Heart left ventricle (tissue), 16 donors: ENCODE results near the gene EVX1. TPM values are rescaled to one million over a fixed set of nuclear protein-coding genes. Genes with fewer than 3 reads are reported as not detected.

ENCODE experiments used
- ATAC-seq, 4 donors: fragments of 200-7000 bp; cut with Tn5 transposase; one replicate each; pipeline ENCODE4 v1.9.1; 2020 to 2022; ENCODE audit warnings: moderate library complexity in 4 of 4, mild to moderate bottlenecking in 3 of 4, moderate number of reproducible peaks in 1 of 4
- DNase-seq, 5 donors: peaks; one replicate each; pipeline ENCODE4 v3.0.0-alpha.2; 2020
- H3K27ac ChIP-seq, 12 donors: fragments of 200-600 bp; sonication (generic) in 4 of 12; one replicate each; pipeline versions ENCODE4 v1.5.0 to v1.8.0; 2016 to 2022; ENCODE audit warnings: mild to moderate bottlenecking in 2 of 12
- H3K27me3 ChIP-seq, 9 donors: fragments of 200-600 bp; sonication (generic) in 2 of 9; one replicate each; pipeline versions ENCODE4 v1.5.1 to v1.8.0; 2016 to 2022; ENCODE audit warnings: mild to moderate bottlenecking in 3 of 9
- H3K36me3 ChIP-seq, 9 donors: fragments of 200-600 bp; sonication (generic) in 2 of 9; one replicate each; pipeline versions ENCODE4 v1.5.0 to v1.8.0; 2018 to 2022; ENCODE audit warnings: mild to moderate bottlenecking in 2 of 9
- H3K4me1 ChIP-seq, 12 donors: fragments of 200-600 bp; sonication (generic) in 4 of 12; one replicate each; pipeline versions ENCODE4 v1.5.0 to v1.8.0; 2016 to 2022; ENCODE audit warnings: mild to moderate bottlenecking in 3 of 12
- H3K4me3 ChIP-seq, 12 donors: fragments of 200-600 bp; sonication (generic) in 4 of 12; one replicate each; pipeline versions ENCODE4 v1.5.0 to v1.8.0; 2017 to 2022; ENCODE audit warnings: mild to moderate bottlenecking in 9 of 12, moderate library complexity in 4 of 12
- H3K9me3 ChIP-seq, 12 donors: fragments of 200-600 bp; sonication (generic) in 4 of 12; one replicate each; pipeline versions ENCODE4 v1.5.0 to v1.8.0; 2016 to 2022; ENCODE audit warnings: mild to moderate bottlenecking in 1 of 12
- CTCF ChIP-seq, 12 donors: fragments of 200-600 bp; sonication (generic) in 4 of 12; IDR thresholded peaks; one replicate each; pipeline versions ENCODE4 v1.5.0 to v1.8.0; 2018 to 2022; ENCODE audit warnings: antibody characterized with exemption in 12 of 12, mild to moderate bottlenecking in 5 of 12
- POLR2A ChIP-seq, 2 donors: fragments of 450-650 bp; IDR thresholded peaks; one replicate each; pipeline ENCODE4 v1.6.1; 2017; ENCODE audit warnings: antibody characterized with exemption in 2 of 2, mild to moderate bottlenecking in 2 of 2, moderate library complexity in 2 of 2
- WGBS, 4 donors: extraction: QIAGEN DNeasy Blood & Tissue Kit in 2 of 4; methylation state at CpG; one replicate each; pipeline versions ENCODE4 v1.1.5 to v1.1.7; 2013 to 2018; 5-methylcytosine and 5-hydroxymethylcytosine counted together
- intact Hi-C, 10 donors: fragments of 100-400 bp; cut with DNase I; formaldehyde crosslinking; loops; one replicate each; pipeline versions ENCODE4 v1.11.1 to v1.14.2; 2022
- polyA plus RNA-seq, 2 donors: library from polyadenylated mRNA; stranded (reverse); fragments of 200-250 nt; gene quantifications; one replicate each; pipeline ENCODE4 v1.2.3, GENCODE V29; 2013
- total RNA-seq, 9 donors: library from RNA; depleted of rRNA in 2 of 9; stranded (reverse); fragments of >200 nt in 2 of 9; fragmentation: NEBNext Ultra II Directional in 3 of 9; extraction: Animal tissue kit (Norgen Biotek cat#: 25700) in 3 of 9; gene quantifications; one replicate each; pipeline versions ENCODE4 v1.1.0 to v1.2.4, GENCODE V29; 2016 to 2023
- donor health status: ischemic (EF 13 %, LVEDD 7.1; RV severe dilation, severe dysfunction).
- donor health status: healthy with polysubstance abuse.
- donor health status: DM: no; HTN: yes; CAD: no.
- donor health status: DM: no; HTN: no; CAD: no.
- donor health status: ischemic (EF 25% LVEDD 6.9; RV normal size, moderate dysfunction).
- donor health status: ischemic (EF 25% LVEDD 5.7; RV mildly dilated, moderate dysfunction).
- donor health status: healthy.
- donor health status: DM: yes; HTN: yes; CAD: no.
- donor health status: ischemic (EF 35%, LVEDD 5.7; RV mildly dilated, moderate dysfunction).
- donor health status: nonischemic (EF 11% LVEDD 7.7; RV severe dilation, severe dysfunction).
- donor health status: DM: yes; HTN: yes; CAD: no.
- donor health status: PGD.
- donor health status: ischemic (EF 29% LVEDD 5.4; RV normal size, mild dysfunction).
- donor health status: nonischemic (EF 23%, LVEDD 6.1; RV moderate dilation, normal function).

Gene EVX1
- total and polyA plus RNA-seq, 11 donors, result not detected

GRCh38 chr7:27194686-27195379 lies 47.8 kb upstream of the EVX1 start:
- Histone ChIP-seq H3K27me3 (peaks cover 83 to 98% (median 93%) of the 10 kb centered on the region in 9 donors), H3K9me3 (no peaks in the 10 kb centered on the region), H3K4me3 (peak overlapping the region in 1 of 12 donors; percentile 4), H3K4me1 (peaks cover 0 to 40% (median 15%) of the 10 kb centered on the region in 12 donors), H3K36me3 (no peaks in the 10 kb centered on the region), H3K27ac (peak overlapping the region in 1 of 12 donors; percentile 91)
- DNase-seq, result no peak
- no peak for TF ChIP-seq CTCF (IDR thresholded peaks at IDR 0.05)
- no peak for TF ChIP-seq POLR2A (IDR thresholded peaks at IDR 0.05)
- no peak for ATAC-seq
- intact Hi-C loops, result loop anchor here (5.0 to 10.0 kb wide), 12 partner anchors 382 to 902 kb away; no protein-coding TSS in a partner anchor
- 32 to 39% (median 35%) methylated on average over 9 of the region's 9 CpGs for WGBS, 4 donors

- no peaks in the 10 kb centered on the region for H3K36me3 ChIP-seq
- TF ChIP-seq POLR2A (IDR thresholded peaks at IDR 0.05), result no peak
- TF ChIP-seq CTCF (IDR thresholded peaks at IDR 0.05), result peak; percentile 55 to 85 (median 74)
- DNase-seq (peak in 4 of 5 donors; percentile 69 to 86 (median 74)), ATAC-seq (peak in 2 of 4 donors; percentile 54 to 70)
- H3K4me1 ChIP-seq, result peaks cover 4 to 50% (median 23%) of the 10 kb centered on the region in 12 donors
- H3K27me3 ChIP-seq, result peaks cover 83 to 98% (median 91%) of the 10 kb centered on the region in 9 donors
- H3K9me3 ChIP-seq, result no peaks in the 10 kb centered on the region
- peak overlapping the region in 1 of 12 donors; percentile 91 for H3K27ac ChIP-seq
- intact Hi-C loops, result loop anchor here (2.0 to 10.0 kb wide), 14 partner anchors 381 to 901 kb away; no protein-coding TSS in a partner anchor
- H3K4me3 ChIP-seq, result no peak overlapping the region
- whole genome bisulfite sequencing, 4 donors, result 2 to 4% (median 3%) methylated on average over 6 of the region's 6 CpGs
Measured at GRCh38 chr7:27196287-27196767, 46.3 kb upstream of the EVX1 start.

- 18 to 24% (median 20%) methylated on average over 18 of the region's 18 CpGs for WGBS, 4 donors
- H3K36me3 ChIP-seq, result no peaks in the 10 kb centered on the region
- ATAC-seq (no peak), DNase-seq (no peak)
- no peaks in the 10 kb centered on the region for H3K9me3 ChIP-seq
- peaks cover 83 to 98% (median 91%) of the 10 kb centered on the region in 9 donors for H3K27me3 ChIP-seq
- no peak overlapping the region for H3K4me3 ChIP-seq
- peaks cover 4 to 44% (median 21%) of the 10 kb centered on the region in 12 donors for H3K4me1 ChIP-seq
- TF ChIP-seq POLR2A (IDR thresholded peaks at IDR 0.05), result no peak
- TF ChIP-seq CTCF (IDR thresholded peaks at IDR 0.05), result no peak
- H3K27ac ChIP-seq, result peak overlapping the region in 1 of 12 donors; percentile 87
- intact Hi-C loops, result loop anchor here (2.0 to 10.0 kb wide), 14 partner anchors 380 to 900 kb away; no protein-coding TSS in a partner anchor
Measured at GRCh38 chr7:27197137-27198042, 45.2 kb upstream of the EVX1 start.
